Measurements from ENCODE around the gene CCDC183.
"Not testable (repeated sequence)": the region's sequence is repeated elsewhere in the genome, so short reads cannot be mapped to it uniquely, and the experiment has no call there.

The CCDC183 gene

GRCh38 chr9:136773386-136774044 is 22.6 kb upstream of the CCDC183 start:
- Histone ChIP-seq H3K27ac (ENCODE audit: low read depth, low read length) (no peak overlapping the region), H3K4me1 (ENCODE audit: control insufficient read depth, insufficient read depth, low read length) (no peaks in the 10 kb centered on the region), H3K27me3 (ENCODE audit: control insufficient read depth, insufficient read depth, low read length) (no peaks in the 10 kb centered on the region), H3K9ac (ENCODE audit: low read depth, low read length) (no peak overlapping the region), H3K9me3 (ENCODE audit: control insufficient read depth, insufficient read depth, low read length) (peaks cover 4% of the 10 kb centered on the region; the same call in 1 of the 2 replicates), H3K36me3 (ENCODE audit: control insufficient read depth, insufficient read depth, low read length) (no peaks in the 10 kb centered on the region), H3K4me3 (ENCODE audit: low read depth, low read length) (no peak overlapping the region)

GRCh38 chr9:136774416-136775045 is 21.6 kb upstream of the CCDC183 start:
- Histone ChIP-seq H3K4me1 (ENCODE audit: control insufficient read depth, insufficient read depth, low read length) (no peaks in the 10 kb centered on the region), H3K27me3 (ENCODE audit: control insufficient read depth, insufficient read depth, low read length) (no peaks in the 10 kb centered on the region), H3K36me3 (ENCODE audit: control insufficient read depth, insufficient read depth, low read length) (no peaks in the 10 kb centered on the region), H3K9ac (ENCODE audit: low read depth, low read length) (no peak overlapping the region), H3K9me3 (ENCODE audit: control insufficient read depth, insufficient read depth, low read length) (peaks cover 4% of the 10 kb centered on the region; the same call in 1 of the 2 replicates), H3K27ac (ENCODE audit: low read depth, low read length) (no peak overlapping the region), H3K4me3 (ENCODE audit: low read depth, low read length) (no peak overlapping the region)

- Histone ChIP-seq H3K9ac (ENCODE audit: low read depth, low read length) (no peak overlapping the region), H3K36me3 (ENCODE audit: control insufficient read depth, insufficient read depth, low read length) (no peaks in the 10 kb centered on the region), H3K4me3 (ENCODE audit: low read depth, low read length) (no peak overlapping the region), H3K27ac (ENCODE audit: low read depth, low read length) (no peak overlapping the region), H3K27me3 (ENCODE audit: control insufficient read depth, insufficient read depth, low read length) (no peaks in the 10 kb centered on the region), H3K4me1 (ENCODE audit: control insufficient read depth, insufficient read depth, low read length) (no peaks in the 10 kb centered on the region), H3K9me3 (ENCODE audit: control insufficient read depth, insufficient read depth, low read length) (peaks cover 4% of the 10 kb centered on the region; the same call in 1 of the 2 replicates)
Measured at GRCh38 chr9:136775191-136775590, 20.9 kb upstream of the CCDC183 start.

- Histone ChIP-seq H3K4me1 (ENCODE audit: control insufficient read depth, insufficient read depth, low read length) (no peaks in the 10 kb centered on the region), H3K9ac (ENCODE audit: low read depth, low read length) (no peak overlapping the region), H3K27ac (ENCODE audit: low read depth, low read length) (no peak overlapping the region), H3K9me3 (ENCODE audit: control insufficient read depth, insufficient read depth, low read length) (peaks cover 4% of the 10 kb centered on the region; the same call in 1 of the 2 replicates), H3K4me3 (ENCODE audit: low read depth, low read length) (no peak overlapping the region), H3K36me3 (ENCODE audit: control insufficient read depth, insufficient read depth, low read length) (no peaks in the 10 kb centered on the region), H3K27me3 (ENCODE audit: control insufficient read depth, insufficient read depth, low read length) (no peaks in the 10 kb centered on the region)
Measured at GRCh38 chr9:136776947-136777346, 19.2 kb upstream of the CCDC183 start.

GRCh38 chr9:136777359-136777758 is 18.8 kb upstream of the CCDC183 start:
- Histone ChIP-seq H3K27ac (ENCODE audit: low read depth, low read length) (no peak overlapping the region), H3K9me3 (ENCODE audit: control insufficient read depth, insufficient read depth, low read length) (peaks cover 4% of the 10 kb centered on the region; the same call in 1 of the 2 replicates), H3K36me3 (ENCODE audit: control insufficient read depth, insufficient read depth, low read length) (no peaks in the 10 kb centered on the region), H3K4me3 (ENCODE audit: low read depth, low read length) (no peak overlapping the region), H3K9ac (ENCODE audit: low read depth, low read length) (no peak overlapping the region), H3K27me3 (ENCODE audit: control insufficient read depth, insufficient read depth, low read length) (no peaks in the 10 kb centered on the region), H3K4me1 (ENCODE audit: control insufficient read depth, insufficient read depth, low read length) (no peaks in the 10 kb centered on the region)

DNA sequence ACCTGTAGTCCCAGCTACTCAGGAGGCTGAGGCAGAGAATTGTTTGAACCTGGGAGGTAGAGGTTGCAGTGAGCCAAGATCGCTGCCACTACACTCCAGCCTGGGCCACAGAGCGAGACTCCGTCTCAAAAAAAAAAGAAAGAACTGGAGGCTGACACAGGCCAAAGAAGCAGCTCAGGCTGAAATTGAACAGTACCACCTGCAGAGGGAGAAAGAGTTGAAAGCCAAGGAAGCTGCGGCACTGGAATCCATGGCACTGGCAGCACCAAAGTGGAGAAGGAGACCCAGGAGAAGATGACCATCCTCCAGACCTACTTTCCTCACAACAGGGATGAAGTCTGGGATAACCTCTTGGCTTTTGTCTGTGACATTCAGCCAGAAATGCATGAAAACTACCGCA is 16.3 kb upstream of the CCDC183 start:
- H3K4me3 ChIP-seq (ENCODE audit: low read depth, low read length): no peak overlapping the region
- H3K27ac ChIP-seq (ENCODE audit: low read depth, low read length): peak overlapping the region; percentile 66
- no peaks in the 10 kb centered on the region for H3K9me3 ChIP-seq (ENCODE audit: control insufficient read depth, insufficient read depth, low read length)
- no peak overlapping the region for H3K9ac ChIP-seq (ENCODE audit: low read depth, low read length)
- H3K4me1 ChIP-seq (ENCODE audit: control insufficient read depth, insufficient read depth, low read length): no peaks in the 10 kb centered on the region
- H3K36me3 ChIP-seq (ENCODE audit: control insufficient read depth, insufficient read depth, low read length): no peaks in the 10 kb centered on the region
- no peaks in the 10 kb centered on the region for H3K27me3 ChIP-seq (ENCODE audit: control insufficient read depth, insufficient read depth, low read length)

- no peaks in the 10 kb centered on the region for H3K4me1 ChIP-seq (ENCODE audit: control insufficient read depth, insufficient read depth, low read length)
- no peaks in the 10 kb centered on the region for H3K36me3 ChIP-seq (ENCODE audit: control insufficient read depth, insufficient read depth, low read length)
- no peaks in the 10 kb centered on the region for H3K9me3 ChIP-seq (ENCODE audit: control insufficient read depth, insufficient read depth, low read length)
- no peak overlapping the region for H3K9ac ChIP-seq (ENCODE audit: low read depth, low read length)
- no peak overlapping the region for H3K4me3 ChIP-seq (ENCODE audit: low read depth, low read length)
- no peaks in the 10 kb centered on the region for H3K27me3 ChIP-seq (ENCODE audit: control insufficient read depth, insufficient read depth, low read length)
- no peak overlapping the region for H3K27ac ChIP-seq (ENCODE audit: low read depth, low read length)
Measured at GRCh38 chr9:136782452-136782851, 13.7 kb upstream of the CCDC183 start.

DNA sequence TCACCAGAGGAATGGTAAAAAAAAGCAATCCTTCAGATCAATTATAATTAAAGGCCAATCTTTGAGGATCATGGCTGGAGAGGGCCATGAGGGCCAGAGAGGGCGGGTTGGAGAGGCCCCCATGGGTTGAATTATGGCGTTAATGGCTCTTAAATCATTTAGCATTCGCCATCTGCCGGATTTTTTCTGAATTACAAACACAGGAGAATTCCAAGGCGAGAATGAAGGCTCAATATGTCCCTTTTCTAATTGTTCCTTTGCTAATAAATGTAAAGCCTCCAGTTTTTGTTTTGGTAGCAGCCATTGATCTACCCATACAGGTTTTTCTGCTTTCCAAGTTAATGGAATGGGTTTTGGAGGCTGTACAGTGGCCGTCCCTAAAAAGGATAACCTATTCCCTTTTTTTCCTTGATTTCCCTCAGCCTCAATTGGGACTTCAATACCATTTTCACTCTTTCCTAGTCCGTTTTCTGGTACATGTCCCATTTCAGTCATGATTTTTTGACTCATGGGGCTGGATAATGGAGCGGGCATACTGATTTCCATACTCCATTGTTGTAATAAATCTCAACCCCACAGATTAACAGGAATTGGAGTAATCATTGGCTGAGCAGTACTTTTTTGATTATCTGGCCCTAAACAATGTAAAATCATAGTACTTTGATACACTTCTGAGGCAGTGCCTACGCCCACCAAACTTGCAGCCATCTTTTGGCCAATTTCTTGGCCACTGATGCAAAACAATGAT is 11.7 kb upstream of the CCDC183 start:
- Histone ChIP-seq H3K4me1 (ENCODE audit: control insufficient read depth, insufficient read depth, low read length) (no peaks in the 10 kb centered on the region), H3K4me3 (ENCODE audit: low read depth, low read length) (no peak overlapping the region), H3K9me3 (ENCODE audit: control insufficient read depth, insufficient read depth, low read length) (no peaks in the 10 kb centered on the region), H3K27me3 (ENCODE audit: control insufficient read depth, insufficient read depth, low read length) (no peaks in the 10 kb centered on the region), H3K27ac (ENCODE audit: low read depth, low read length) (no peak overlapping the region), H3K9ac (ENCODE audit: low read depth, low read length) (no peak overlapping the region), H3K36me3 (ENCODE audit: control insufficient read depth, insufficient read depth, low read length) (no peaks in the 10 kb centered on the region)

- Histone ChIP-seq H3K4me3 (ENCODE audit: low read depth, low read length) (no peak overlapping the region), H3K9me3 (ENCODE audit: control insufficient read depth, insufficient read depth, low read length) (no peaks in the 10 kb centered on the region), H3K27me3 (ENCODE audit: control insufficient read depth, insufficient read depth, low read length) (no peaks in the 10 kb centered on the region), H3K36me3 (ENCODE audit: control insufficient read depth, insufficient read depth, low read length) (no peaks in the 10 kb centered on the region), H3K9ac (ENCODE audit: low read depth, low read length) (no peak overlapping the region), H3K27ac (ENCODE audit: low read depth, low read length) (no peak overlapping the region), H3K4me1 (ENCODE audit: control insufficient read depth, insufficient read depth, low read length) (no peaks in the 10 kb centered on the region)
Measured at GRCh38 chr9:136784997-136785361, 11.2 kb upstream of the CCDC183 start.

DNA sequence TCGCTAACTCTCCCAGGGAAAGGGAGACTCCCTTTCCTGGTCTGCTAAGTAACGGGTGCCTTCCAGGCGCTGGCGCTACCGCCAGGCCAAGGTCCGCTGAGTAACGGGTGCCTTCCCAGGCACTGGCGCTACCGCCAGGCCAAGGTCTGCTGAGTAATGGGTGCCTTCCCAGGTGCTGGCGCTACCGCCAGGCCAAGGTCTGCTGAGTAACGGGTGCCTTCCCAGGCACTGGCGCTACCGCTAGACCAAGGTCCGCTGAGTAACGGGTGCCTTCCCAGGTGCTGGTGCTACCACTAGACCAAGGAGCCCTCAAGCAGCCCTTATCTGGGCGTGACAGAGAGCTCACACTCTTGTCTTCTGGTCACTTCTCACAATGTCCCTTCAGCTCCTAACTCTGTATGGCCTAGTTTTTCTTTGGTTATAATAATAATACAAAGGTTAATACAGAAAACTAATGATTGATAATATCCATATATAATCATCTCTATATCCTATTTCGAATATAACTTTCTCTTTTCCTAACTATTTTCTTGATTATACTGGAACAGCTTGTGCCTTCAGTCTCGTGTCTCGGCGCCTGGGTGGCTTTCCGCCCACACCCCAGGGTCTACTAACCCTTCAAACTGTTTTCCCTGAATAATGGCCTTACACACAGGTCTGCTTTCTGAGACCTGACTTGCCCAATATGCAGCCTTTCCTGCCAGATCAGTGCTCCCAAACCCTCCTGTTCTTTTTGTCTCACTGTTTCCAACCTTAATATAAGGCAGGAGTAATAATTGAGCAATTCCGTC is 10.4 kb upstream of the CCDC183 start:
- not testable (repeated sequence) for H3K36me3 ChIP-seq (ENCODE audit: control insufficient read depth, insufficient read depth, low read length); H3K4me3 ChIP-seq (ENCODE audit: low read depth, low read length); H3K4me1 ChIP-seq (ENCODE audit: control insufficient read depth, insufficient read depth, low read length); H3K9me3 ChIP-seq (ENCODE audit: control insufficient read depth, insufficient read depth, low read length); H3K27me3 ChIP-seq (ENCODE audit: control insufficient read depth, insufficient read depth, low read length); H3K9ac ChIP-seq (ENCODE audit: low read depth, low read length)
- peak overlapping the region; percentile 33 for H3K27ac ChIP-seq (ENCODE audit: low read depth, low read length)

All from HUES48 (cell line).